A549 (cell line): ENCODE data around the gene DMGDH. TPM values are rescaled to one million over a fixed set of nuclear protein-coding genes. Genes with fewer than 3 reads are reported as not detected.

Experiments used
- ATAC-seq, 2 experiments: fragments of 200-7000 bp in 1 of 2; fragments of >200 bp in 1 of 2; cut with Nextera tagmentation in 1 of 2; cut with Tn5 transposase in 1 of 2; 3 replicates each; pipeline versions ENCODE4 v1.8.0 to v1.9.1; 2018 to 2020; ENCODE audit warnings: mild to moderate bottlenecking in 1 of 2, moderate library complexity in 1 of 2
- CTCF ChIA-PET: fragments of 300-600 bp; sonication (Branson Sonifier 250); formaldehyde crosslinking; extraction: SDS; loops from one replicate; lab custom pipeline; 2021; ENCODE audit warnings: antibody characterized with exemption, inconsistent platforms; lab: Yijun Ruan, JAX
- POLR2A ChIA-PET: fragments of 350-600 bp; formaldehyde crosslinking; extraction: SDS; loops from one replicate; lab custom pipeline; 2021; ENCODE audit warnings: antibody characterized with exemption, inconsistent platforms; lab: Yijun Ruan, JAX
- DNase-seq, 2 experiments: peaks; one replicate each; pipeline versions ENCODE4 v3.0.0 to v3.0.0-alpha.2; 2011 to 2016; ENCODE audit warnings: low read depth in 1 of 2, low spot score in 1 of 2
- FAIRE-seq: peaks from 2 replicates; lab custom pipeline; 2011; peaks lifted over from hg19 to GRCh38; lab: Jason Lieb, UNC
- H3K27ac ChIP-seq, 2 experiments: fragments of >200 bp; sonication (Bioruptor Twin); formaldehyde crosslinking; 3 replicates each; pipeline ENCODE4 v1.5.1; 2016 to 2017
- H3K4me1 ChIP-seq: fragments of >200 bp; sonication (Bioruptor Twin); formaldehyde crosslinking; 3 replicates; pipeline ENCODE4 v1.6.1; 2016
- H3K4me2 ChIP-seq: fragments of >200 bp; sonication (Bioruptor Twin); formaldehyde crosslinking; 3 replicates; pipeline ENCODE4 v1.6.1; 2016
- H3K4me3 ChIP-seq: fragments of >200 bp; sonication (Bioruptor Twin); formaldehyde crosslinking; 3 replicates; pipeline ENCODE4 v1.5.1; 2016
- H3K9me3 ChIP-seq: fragments of >200 bp; sonication (Bioruptor Twin); formaldehyde crosslinking; 3 replicates; pipeline ENCODE4 v1.6.1; 2016
- CEBPB ChIP-seq, 2 experiments: fragments of >200 bp in 1 of 2; sonication (Bioruptor Twin) in 1 of 2; formaldehyde crosslinking in 1 of 2; IDR thresholded peaks; 2 replicates each; pipeline ENCODE4 v1.6.1; 2012 to 2016
- EHF ChIP-seq: fragments of 250-450 bp; sonication (Bioruptor Pico); IDR thresholded peaks from 2 replicates; pipeline ENCODE4 v1.5.0; 2020; ENCODE audit warnings: mild to moderate bottlenecking
- EHMT2 ChIP-seq: fragments of 200-600 bp; sonication (generic); IDR thresholded peaks from 2 replicates; pipeline ENCODE4 v1.6.1; 2016; ENCODE audit warnings: antibody characterized with exemption, low read depth, mild to moderate bottlenecking, moderate library complexity
- ESRRA ChIP-seq: fragments of 150-350 bp; IDR thresholded peaks from 2 replicates; pipeline ENCODE4 v1.6.1; 2014; ENCODE audit warnings: mild to moderate bottlenecking, low read length, borderline replicate concordance
- FOSB ChIP-seq: fragments of 250-450 bp; sonication (Bioruptor Pico); IDR thresholded peaks from 2 replicates; pipeline ENCODE4 v1.5.0; 2020; ENCODE audit warnings: mild to moderate bottlenecking, moderate library complexity
- HOXA7 ChIP-seq: fragments of 250-450 bp; sonication (Bioruptor Pico); IDR thresholded peaks from 2 replicates; pipeline ENCODE4 v1.5.0; 2020; ENCODE audit warnings: mild to moderate bottlenecking, moderate library complexity
- JUN ChIP-seq, 2 experiments: fragments of >200 bp; sonication (Bioruptor Twin); formaldehyde crosslinking; IDR thresholded peaks; 2 replicates in 1 of 2; 3 replicates in 1 of 2; pipeline ENCODE4 v1.6.1; 2016 to 2017
- JUNB ChIP-seq: fragments of >200 bp; sonication (Bioruptor Twin); formaldehyde crosslinking; IDR thresholded peaks from 2 replicates; pipeline ENCODE4 v1.6.1; 2016
- MAFK ChIP-seq: fragments of 450-650 bp; IDR thresholded peaks from 2 replicates; pipeline ENCODE4 v1.6.1; 2014; ENCODE audit not compliant: partially characterized antibody
- NPAS2 ChIP-seq: fragments of 250-450 bp; sonication (Bioruptor Pico); IDR thresholded peaks from 2 replicates; pipeline ENCODE4 v1.8.0; 2022; ENCODE audit warnings: mild to moderate bottlenecking, moderate library complexity, borderline replicate concordance
- RCOR1 ChIP-seq: fragments of 150-350 bp; IDR thresholded peaks from 2 replicates; pipeline ENCODE4 v1.6.1; 2014; ENCODE audit warnings: antibody characterized with exemption, low read length, low read depth
- RFX5 ChIP-seq: fragments of 450-650 bp; IDR thresholded peaks from 2 replicates; pipeline ENCODE4 v1.7.1; 2014; ENCODE audit warnings: antibody characterized with exemption, mild to moderate bottlenecking, moderate library complexity
- ZC3H11A ChIP-seq: fragments of 450-650 bp; IDR thresholded peaks from 2 replicates; pipeline ENCODE4 v1.6.1; 2014; ENCODE audit warnings: antibody characterized with exemption, mild to moderate bottlenecking
- WGBS: methylation state at CpG from one replicate; pipeline ENCODE4 v1.1.6; 2017; ENCODE audit errors: missing lambda C conversion rate; 5-methylcytosine and 5-hydroxymethylcytosine counted together
- polyA plus RNA-seq, 4 experiments: library from polyadenylated mRNA; depleted of rRNA in 3 of 4; stranded (reverse); fragments of >200 nt; fragmentation: RNase III in 1 of 4; extraction: RNeasy Plus Mini Kit Qiagen cat#74134 plus additional on column Dnase treatment in 1 of 4; gene quantifications; 2 replicates in 3 of 4; 3 replicates in 1 of 4; pipeline ENCODE4 v1.2.3, GENCODE V29; 2011 to 2017
- TF ChIP-seq, protein P1 (sequence below): fragments of 250-450 bp; sonication (Bioruptor Pico); IDR thresholded peaks from 2 replicates; pipeline ENCODE4 v1.5.0; 2021; ENCODE audit warnings: mild to moderate bottlenecking, moderate library complexity, borderline replicate concordance
- TF ChIP-seq, protein P2 (sequence below): fragments of >200 bp; sonication (Bioruptor Twin); formaldehyde crosslinking; IDR thresholded peaks from 2 replicates; pipeline ENCODE4 v1.6.1; 2016
- TF ChIP-seq, protein P3 (sequence below): fragments of 250-450 bp; sonication (Bioruptor Pico); IDR thresholded peaks from 2 replicates; pipeline ENCODE4 v1.5.0; 2020; ENCODE audit warnings: low read depth, mild to moderate bottlenecking, moderate library complexity
- TF ChIP-seq, protein P4 (sequence below): fragments of >200 bp; sonication (Bioruptor Twin); formaldehyde crosslinking; IDR thresholded peaks from 3 replicates; pipeline ENCODE4 v1.6.1; 2016
- TF ChIP-seq, protein P5 (sequence below): IDR thresholded peaks from 2 replicates; pipeline ENCODE4 v1.6.1; 2012

Gene DMGDH
- polyA plus RNA-seq, 2 of the 4 experiments (the other 2 are of a cell fraction) = 2.2 TPM; not detected in 1

DNA sequence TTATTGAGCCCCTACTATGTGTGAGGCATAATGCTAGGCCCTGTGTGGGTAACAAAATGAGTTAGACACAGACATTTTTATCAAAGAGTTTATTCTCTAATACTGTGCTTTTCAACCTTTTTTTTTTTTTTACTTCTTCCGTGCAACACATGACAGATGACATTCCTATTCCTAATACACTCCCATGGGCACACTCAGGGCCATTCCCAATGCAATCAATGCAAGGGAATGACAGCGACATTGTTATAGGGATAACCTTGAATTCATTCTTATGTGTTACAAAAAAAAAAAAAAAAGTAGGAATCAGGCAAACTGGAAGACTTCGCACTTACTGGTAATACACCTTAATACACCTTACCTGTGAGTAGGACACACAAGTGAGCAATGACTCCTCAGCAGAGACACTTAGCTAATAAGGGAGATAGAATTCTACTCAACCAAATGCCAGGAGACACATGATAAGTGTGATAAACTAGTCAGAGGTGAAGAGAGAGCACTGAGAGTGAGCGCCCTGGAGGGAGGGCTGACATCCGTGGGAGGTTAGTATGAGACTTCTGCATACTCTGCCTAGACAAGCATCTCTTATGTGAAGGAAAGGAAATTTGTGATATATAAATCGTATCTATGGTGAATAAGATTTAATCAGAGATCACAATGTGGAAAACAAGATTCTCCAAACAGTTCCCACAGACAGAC is 63.4 kb downstream of the DMGDH start:
- no peak overlapping the region for H3K27ac ChIP-seq
- ATAC-seq (0 out of 6 replicates have a peak, but pooled peaks of 1 of the 2 experiments have one; percentile 13), FAIRE-seq (no peak), DNase-seq (no peak)
- 68% methylated on average over 6 of the region's 6 CpGs for WGBS
- peaks cover 10% of the 10 kb centered on the region; the same call in 2 of the 3 replicates for H3K4me1 ChIP-seq
- no peak overlapping the region for H3K4me3 ChIP-seq
- H3K9me3 ChIP-seq = no peaks in the 10 kb centered on the region
- POLR2A ChIA-PET = no interaction called here
- CTCF ChIA-PET = interaction anchor here (7.1 kb wide), 1 partner anchor 16 kb away, joined by 88 read pairs; no protein-coding TSS in a partner anchor
- no peak overlapping the region for H3K4me2 ChIP-seq
- TF ChIP-seq CEBPB (IDR thresholded peaks at IDR 0.05) = no peak
- no peak for TF ChIP-seq EHF
- TF ChIP-seq JUN (IDR thresholded peaks at IDR 0.05) = no peak
- TF ChIP-seq RFX5 = no peak
- TF ChIP-seq, protein P1, sequence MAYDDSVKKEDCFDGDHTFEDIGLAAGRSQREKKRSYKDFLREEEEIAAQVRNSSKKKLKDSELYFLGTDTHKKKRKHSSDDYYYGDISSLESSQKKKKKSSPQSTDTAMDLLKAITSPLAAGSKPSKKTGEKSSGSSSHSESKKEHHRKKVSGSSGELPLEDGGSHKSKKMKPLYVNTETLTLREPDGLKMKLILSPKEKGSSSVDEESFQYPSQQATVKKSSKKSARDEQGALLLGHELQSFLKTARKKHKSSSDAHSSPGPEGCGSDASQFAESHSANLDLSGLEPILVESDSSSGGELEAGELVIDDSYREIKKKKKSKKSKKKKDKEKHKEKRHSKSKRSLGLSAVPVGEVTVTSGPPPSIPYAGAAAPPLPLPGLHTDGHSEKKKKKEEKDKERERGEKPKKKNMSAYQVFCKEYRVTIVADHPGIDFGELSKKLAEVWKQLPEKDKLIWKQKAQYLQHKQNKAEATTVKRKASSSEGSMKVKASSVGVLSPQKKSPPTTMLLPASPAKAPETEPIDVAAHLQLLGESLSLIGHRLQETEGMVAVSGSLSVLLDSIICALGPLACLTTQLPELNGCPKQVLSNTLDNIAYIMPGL (CRISPR knock-in tag) = no peak
- TF ChIP-seq, protein P2, sequence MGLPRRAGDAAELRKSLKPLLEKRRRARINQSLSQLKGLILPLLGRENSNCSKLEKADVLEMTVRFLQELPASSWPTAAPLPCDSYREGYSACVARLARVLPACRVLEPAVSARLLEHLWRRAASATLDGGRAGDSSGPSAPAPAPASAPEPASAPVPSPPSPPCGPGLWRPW = no peak
- no peak for TF ChIP-seq EHMT2

DNA sequence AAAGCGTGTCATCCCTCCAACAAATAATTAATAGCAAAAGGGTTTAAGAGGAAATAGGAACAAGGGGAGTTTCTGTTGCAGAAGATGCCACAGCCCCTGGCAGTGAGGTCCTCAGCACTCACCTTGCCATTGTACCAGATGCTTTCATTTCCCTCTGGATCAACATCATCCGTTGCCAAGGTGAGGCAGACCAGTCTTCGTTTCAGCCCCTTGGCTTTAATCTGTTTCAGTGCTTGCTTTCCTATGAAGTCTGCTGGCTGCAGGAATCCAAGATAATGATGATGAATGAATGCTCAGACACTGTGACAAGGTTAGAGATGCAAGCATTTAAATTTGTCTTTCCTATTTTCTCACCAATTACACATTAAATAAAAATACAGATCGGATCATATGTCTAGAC is 64.3 kb downstream of the DMGDH start:
- 33% methylated on average over 4 of the region's 4 CpGs for WGBS

DNA sequence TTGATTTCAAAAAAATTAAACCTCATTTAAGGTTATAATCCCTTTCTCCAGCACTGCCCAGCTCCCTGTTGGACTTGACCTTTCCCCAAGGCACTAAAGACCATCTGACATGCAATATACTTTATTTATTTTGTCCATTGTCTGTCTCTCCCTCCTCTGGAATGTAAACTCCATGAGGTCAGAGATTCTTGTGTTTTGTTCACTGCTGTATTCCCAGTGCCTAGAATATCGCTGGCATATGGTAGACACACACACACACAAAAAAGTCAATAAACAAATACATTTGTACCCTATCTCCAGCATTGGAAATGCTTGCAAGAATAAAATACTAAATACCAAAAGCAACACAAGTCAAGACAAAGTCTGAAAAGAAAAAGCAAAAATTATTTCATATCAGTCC is 67.1 kb downstream of the DMGDH start:
- peak in 1 of 2 experiments; percentile 38 for DNase-seq
- no peak for TF ChIP-seq JUNB
- TF ChIP-seq RCOR1 = no peak
- TF ChIP-seq HOXA7 = no peak
- no peak for TF ChIP-seq MAFK
- TF ChIP-seq ESRRA = no peak
- TF ChIP-seq, protein P3, sequence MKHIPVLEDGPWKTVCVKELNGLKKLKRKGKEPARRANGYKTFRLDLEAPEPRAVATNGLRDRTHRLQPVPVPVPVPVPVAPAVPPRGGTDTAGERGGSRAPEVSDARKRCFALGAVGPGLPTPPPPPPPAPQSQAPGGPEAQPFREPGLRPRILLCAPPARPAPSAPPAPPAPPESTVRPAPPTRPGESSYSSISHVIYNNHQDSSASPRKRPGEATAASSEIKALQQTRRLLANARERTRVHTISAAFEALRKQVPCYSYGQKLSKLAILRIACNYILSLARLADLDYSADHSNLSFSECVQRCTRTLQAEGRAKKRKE = no peak
- TF ChIP-seq, protein P4, sequence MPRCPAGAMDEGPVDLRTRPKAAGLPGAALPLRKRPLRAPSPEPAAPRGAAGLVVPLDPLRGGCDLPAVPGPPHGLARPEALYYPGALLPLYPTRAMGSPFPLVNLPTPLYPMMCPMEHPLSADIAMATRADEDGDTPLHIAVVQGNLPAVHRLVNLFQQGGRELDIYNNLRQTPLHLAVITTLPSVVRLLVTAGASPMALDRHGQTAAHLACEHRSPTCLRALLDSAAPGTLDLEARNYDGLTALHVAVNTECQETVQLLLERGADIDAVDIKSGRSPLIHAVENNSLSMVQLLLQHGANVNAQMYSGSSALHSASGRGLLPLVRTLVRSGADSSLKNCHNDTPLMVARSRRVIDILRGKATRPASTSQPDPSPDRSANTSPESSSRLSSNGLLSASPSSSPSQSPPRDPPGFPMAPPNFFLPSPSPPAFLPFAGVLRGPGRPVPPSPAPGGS = no peak
- TF ChIP-seq NPAS2 (CRISPR knock-in tag) = no peak
- no peak for TF ChIP-seq EHF
- TF ChIP-seq, protein P1 (CRISPR knock-in tag) = no peak
- TF ChIP-seq, all 56 proteins: peak for 0
- ATAC-seq = peak in 1 of 2 experiments; percentile 21; a peak in 1 of 6 replicates
- Histone ChIP-seq H3K4me3 (no peak overlapping the region), H3K27ac (no peak overlapping the region), H3K4me1 (peaks cover 10% of the 10 kb centered on the region; the same call in 2 of the 3 replicates), H3K4me2 (peak overlapping the region; percentile 28; the same call in 1 of the 3 replicates), H3K9me3 (no peaks in the 10 kb centered on the region)
- FAIRE-seq = no peak
- ChIA-PET POLR2A (no interaction called here), CTCF (interaction anchor here (1.2 kb wide), 1 partner anchor 23 kb away, joined by 5 read pairs; no protein-coding TSS in a partner anchor)
- WGBS = 45% methylated on average over 1 of the region's 1 CpG

More for the DNA sequence above, 64.3 kb downstream of the DMGDH start:
- Histone ChIP-seq H3K9me3 (no peaks in the 10 kb centered on the region), H3K27ac (no peak overlapping the region), H3K4me2 (no peak overlapping the region), H3K4me3 (no peak overlapping the region), H3K4me1 (peaks cover 10% of the 10 kb centered on the region; the same call in 2 of the 3 replicates)
- no peak for ATAC-seq
- no peak for DNase-seq
- FAIRE-seq = peak; percentile 13
- ChIA-PET POLR2A (no interaction called here), CTCF (no interaction called here)
- TF ChIP-seq, protein P5, sequence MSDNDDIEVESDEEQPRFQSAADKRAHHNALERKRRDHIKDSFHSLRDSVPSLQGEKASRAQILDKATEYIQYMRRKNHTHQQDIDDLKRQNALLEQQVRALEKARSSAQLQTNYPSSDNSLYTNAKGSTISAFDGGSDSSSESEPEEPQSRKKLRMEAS = no peak
- TF ChIP-seq MAFK = no peak
- TF ChIP-seq ZC3H11A = no peak
- TF ChIP-seq, protein P3 = no peak
- TF ChIP-seq FOSB (CRISPR knock-in tag) = no peak
